Measurements from ENCODE around the gene TRIAP1. TPM values are rescaled to one million over a fixed set of nuclear protein-coding genes. Genes with fewer than 3 reads are reported as not detected.

Gene TRIAP1
- total RNA-seq, 1 experiment from 2014 or later: 34.5 TPM

- no peaks in the 10 kb centered on the region for H3K4me1 Mint-ChIP-seq (ENCODE audit: low read depth, unreplicated experiment)
- peak overlapping the region; percentile 29 for H3K27ac Mint-ChIP-seq (ENCODE audit: unreplicated experiment)
- H3K36me3 Mint-ChIP-seq (ENCODE audit: insufficient read depth, unreplicated experiment): peaks cover 92% of the 10 kb centered on the region
- no TSS peak for BruUV-seq (replicated peaks)
- DNase-seq: peak in 1 of 2 experiments; percentile 47
- TF ChIP-seq CTCF (IDR thresholded peaks at IDR 0.05; ENCODE audit: insufficient read depth in 1 of 2, low read depth in 1 of 2, low read length in 1 of 2, severe bottlenecking in 1 of 2, unreplicated experiment in 1 of 2): peak; percentile 47 to 48
- CTCF ChIA-PET: interaction anchor here (0.5 to 1.5 kb wide), 5 partner anchors 8 to 178 kb away, joined by 3 to 9 read pairs (median 4); no protein-coding TSS in a partner anchor
- Histone ChIP-seq H3K36me3 (ENCODE audit: control insufficient read depth, insufficient read depth, low read length) (peaks cover 3% of the 10 kb centered on the region), H3K4me1 (peaks cover 15% of the 10 kb centered on the region), H3K4me3 (ENCODE audit: low read depth, low read length) (no peak overlapping the region), H3K27me3 (replicated peaks; ENCODE audit: control insufficient read depth, insufficient read depth, low read length) (no peaks in the 10 kb centered on the region), H3K9me3 (no peaks in the 10 kb centered on the region)
- no peaks in the 10 kb centered on the region for H3K9me3 Mint-ChIP-seq (ENCODE audit: unreplicated experiment)
- H3K4me3 Mint-ChIP-seq (ENCODE audit: unreplicated experiment): no peak overlapping the region
- no peaks in the 10 kb centered on the region for H3K27me3 Mint-ChIP-seq (ENCODE audit: insufficient read depth, unreplicated experiment)
- POLR2A ChIA-PET: interaction anchor here (0.6 to 1.1 kb wide), 2 partner anchors 9 to 12 kb away, joined by 6 to 12 read pairs; no protein-coding TSS in a partner anchor
- intact Hi-C loops (cut with micrococcal nuclease; ENCODE audit: unreplicated experiment): no loop called here
These were observed 10.9 kb upstream of the TRIAP1 start for GRCh38 chr12:120457133-120457532.

- intact Hi-C loops (cut with micrococcal nuclease; ENCODE audit: unreplicated experiment): no loop called here
- Mint-ChIP-seq H3K27me3 (ENCODE audit: insufficient read depth, unreplicated experiment) (no peaks in the 10 kb centered on the region), H3K4me3 (ENCODE audit: unreplicated experiment) (no peak overlapping the region), H3K36me3 (ENCODE audit: insufficient read depth, unreplicated experiment) (peaks cover 85% of the 10 kb centered on the region), H3K27ac (ENCODE audit: unreplicated experiment) (no peak overlapping the region), H3K4me1 (ENCODE audit: low read depth, unreplicated experiment) (no peaks in the 10 kb centered on the region), H3K9me3 (ENCODE audit: unreplicated experiment) (no peaks in the 10 kb centered on the region)
- no peak overlapping the region for H3K4me3 ChIP-seq (ENCODE audit: low read depth, low read length)
- H3K27me3 ChIP-seq (replicated peaks; ENCODE audit: control insufficient read depth, insufficient read depth, low read length): no peaks in the 10 kb centered on the region
- H3K4me1 ChIP-seq: peaks cover 12% of the 10 kb centered on the region
- CTCF ChIA-PET: no interaction called here
- H3K36me3 ChIP-seq (ENCODE audit: control insufficient read depth, insufficient read depth, low read length): peaks cover 5% of the 10 kb centered on the region
- POLR2A ChIA-PET: no interaction called here
- TF ChIP-seq CTCF (IDR thresholded peaks at IDR 0.05; ENCODE audit: insufficient read depth in 1 of 2, low read depth in 1 of 2, low read length in 1 of 2, severe bottlenecking in 1 of 2, unreplicated experiment in 1 of 2): no peak
- no peak for DNase-seq
- H3K9me3 ChIP-seq: no peaks in the 10 kb centered on the region
- no TSS peak for BruUV-seq (replicated peaks)
These were observed 9.1 kb upstream of the TRIAP1 start for GRCh38 chr12:120455302-120455701.

- Histone ChIP-seq H3K36me3 (ENCODE audit: control insufficient read depth, insufficient read depth, low read length) (peaks cover 6% of the 10 kb centered on the region), H3K4me1 (peaks cover 12% of the 10 kb centered on the region), H3K9me3 (no peaks in the 10 kb centered on the region), H3K4me3 (ENCODE audit: low read depth, low read length) (no peak overlapping the region), H3K27me3 (replicated peaks; ENCODE audit: control insufficient read depth, insufficient read depth, low read length) (no peaks in the 10 kb centered on the region)
- no peaks in the 10 kb centered on the region for H3K4me1 Mint-ChIP-seq (ENCODE audit: low read depth, unreplicated experiment)
- no TSS peak for BruUV-seq (replicated peaks)
- H3K27me3 Mint-ChIP-seq (ENCODE audit: insufficient read depth, unreplicated experiment): no peaks in the 10 kb centered on the region
- H3K36me3 Mint-ChIP-seq (ENCODE audit: insufficient read depth, unreplicated experiment): peaks cover 85% of the 10 kb centered on the region
- TF ChIP-seq CTCF (IDR thresholded peaks at IDR 0.05; ENCODE audit: insufficient read depth in 1 of 2, low read depth in 1 of 2, low read length in 1 of 2, severe bottlenecking in 1 of 2, unreplicated experiment in 1 of 2): peak; percentile 36 to 49
- no peak for DNase-seq
- ChIA-PET POLR2A (interaction anchor here (0.6 kb wide), 1 partner anchor 137 kb away, joined by 5 read pairs; no protein-coding TSS in a partner anchor), CTCF (interaction anchor here (1.1 kb wide), 2 partner anchors 12 to 24 kb away, joined by 4 to 6 read pairs; no protein-coding TSS in a partner anchor)
- H3K4me3 Mint-ChIP-seq (ENCODE audit: unreplicated experiment): no peak overlapping the region
- no peaks in the 10 kb centered on the region for H3K9me3 Mint-ChIP-seq (ENCODE audit: unreplicated experiment)
- no peak overlapping the region for H3K27ac Mint-ChIP-seq (ENCODE audit: unreplicated experiment)
- intact Hi-C loops (cut with micrococcal nuclease; ENCODE audit: unreplicated experiment): no loop called here
These were observed 7.8 kb upstream of the TRIAP1 start for GRCh38 chr12:120453977-120454376.

All from Caco-2 (cell line).